Activated CD8-positive, alpha-beta memory T cell treated with anti-CD3 and anti-CD28 coated beads, Interleukin-2, amount 50 U/mL, for 24 hours (primary cell): ENCODE data around the gene GADD45G.

Experiments
- DNase-seq: peaks from one replicate; pipeline ENCODE4 v3.0.0-alpha.2; 2020; ENCODE audit errors: extremely low read depth

The GADD45G gene

DNA sequence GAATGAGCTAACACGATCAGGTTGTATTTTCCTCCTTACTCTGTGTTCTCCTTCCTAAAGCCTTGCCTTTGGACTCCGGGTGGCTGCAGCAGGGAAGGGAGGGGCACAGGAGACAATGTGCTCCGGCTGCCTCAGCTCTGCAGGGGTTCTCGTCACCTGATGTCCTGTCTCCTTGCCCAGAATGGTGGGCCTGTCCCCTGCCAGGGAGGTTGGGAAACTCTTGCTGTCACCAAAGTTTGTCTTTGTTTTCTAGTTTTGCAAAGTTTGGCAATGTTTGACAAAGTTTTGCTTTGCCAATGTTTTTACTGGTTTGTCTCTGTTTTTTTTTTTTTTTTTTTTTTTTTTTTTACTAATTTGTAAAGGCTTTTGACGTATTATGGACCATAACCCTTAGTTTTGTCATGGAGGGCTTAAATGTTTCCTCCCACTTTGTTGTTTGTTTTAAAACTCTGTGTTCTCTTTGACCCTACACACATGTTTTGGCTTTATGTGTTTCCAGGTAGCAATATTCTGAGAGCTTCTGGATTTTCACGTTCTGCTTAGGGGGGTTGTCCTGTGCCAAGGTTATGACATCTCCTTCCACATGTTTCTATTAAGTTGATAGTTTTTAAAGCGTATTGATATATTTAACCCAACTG, 49.3 kb downstream of the GADD45G start:
- no peak for DNase-seq

DNA sequence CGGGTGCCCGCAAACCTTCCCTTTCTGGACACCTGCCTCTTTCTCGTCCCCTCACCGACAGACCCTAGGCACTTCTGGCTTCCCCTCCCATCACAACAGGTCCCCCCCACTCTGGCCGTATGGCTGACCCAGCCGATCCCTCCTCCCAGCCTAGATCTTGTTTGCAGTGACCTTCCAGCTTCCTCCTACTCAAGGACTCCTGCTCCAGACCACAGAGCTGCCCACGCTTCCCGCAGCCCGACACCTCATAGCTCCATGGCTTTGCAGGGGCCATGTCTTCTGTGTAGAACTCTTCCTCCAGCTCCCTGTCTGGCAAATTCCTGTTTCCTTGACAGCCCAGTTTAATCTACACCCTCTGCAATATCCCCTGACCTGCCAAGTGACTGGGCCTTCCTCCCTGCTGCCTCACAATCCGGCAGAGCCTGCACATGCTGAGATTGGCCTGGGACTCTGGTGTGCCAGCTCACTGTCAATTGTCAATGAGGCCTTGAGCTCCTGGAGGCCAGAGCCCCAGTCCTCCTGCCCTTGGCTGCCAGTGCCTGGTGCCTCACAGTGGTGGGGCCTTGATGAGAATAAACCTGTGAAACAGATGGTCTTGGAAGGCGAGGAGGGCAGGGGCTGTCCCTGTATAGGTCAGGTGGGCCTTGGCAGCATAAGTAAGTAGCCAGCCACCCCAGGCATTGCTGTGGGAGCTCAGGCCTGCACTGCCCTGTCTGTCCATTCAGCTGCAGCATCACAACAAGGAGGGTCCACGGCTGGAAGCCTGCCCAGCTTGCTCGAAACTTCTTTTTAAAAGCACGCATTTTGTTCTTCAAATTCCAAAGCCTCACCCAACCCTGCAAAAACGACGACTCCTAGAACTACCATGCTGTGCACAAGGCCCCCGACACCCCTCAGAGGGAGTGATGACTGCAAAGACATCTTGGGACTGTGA, 50.5 kb downstream of the GADD45G start:
- DNase-seq = no peak
